Activated CD8-positive, alpha-beta memory T cell treated with anti-CD3 and anti-CD28 coated beads, Interleukin-2, amount 50 U/mL, for 1 hour (primary cell): ENCODE results near the gene PTPRN2.
"Not testable (repeated sequence)": the region's sequence is repeated elsewhere in the genome, so short reads cannot be mapped to it uniquely, and the experiment has no call there.

Experiments used
- DNase-seq: peaks from one replicate; pipeline ENCODE4 v3.0.0-alpha.2; 2020; ENCODE audit errors: extremely low read depth

PTPRN2 gene

GRCh38 chr7:157569967-157570366 lies 1017.7 kb downstream of the PTPRN2 start:
- no peak for DNase-seq

- peak; percentile 50 for DNase-seq
These were observed 1018.6 kb downstream of the PTPRN2 start for GRCh38 chr7:157568770-157569584.

GRCh38 chr7:157568106-157568769 lies 1019.4 kb downstream of the PTPRN2 start:
- no peak for DNase-seq

GRCh38 chr7:157567666-157568065 lies 1020.0 kb downstream of the PTPRN2 start:
- no peak for DNase-seq

GRCh38 chr7:157566631-157567006 lies 1021.0 kb downstream of the PTPRN2 start:
- no peak for DNase-seq

- no peak for DNase-seq
These were observed 1021.5 kb downstream of the PTPRN2 start for GRCh38 chr7:157565981-157566630.

GRCh38 chr7:157565201-157565626 lies 1022.4 kb downstream of the PTPRN2 start:
- no peak for DNase-seq

GRCh38 chr7:157564517-157565177 lies 1023.0 kb downstream of the PTPRN2 start:
- no peak for DNase-seq

- not testable (repeated sequence) for DNase-seq
These were observed 1024.0 kb downstream of the PTPRN2 start for GRCh38 chr7:157563467-157564135.

GRCh38 chr7:157562522-157563398 lies 1024.9 kb downstream of the PTPRN2 start:
- not testable (repeated sequence) for DNase-seq

GRCh38 chr7:157561816-157562410 lies 1025.7 kb downstream of the PTPRN2 start:
- no peak for DNase-seq

GRCh38 chr7:157561523-157561785 lies 1026.2 kb downstream of the PTPRN2 start:
- no peak for DNase-seq

- DNase-seq, result no peak
These were observed 1026.7 kb downstream of the PTPRN2 start for GRCh38 chr7:157560710-157561522.

- DNase-seq, result no peak
These were observed 1027.4 kb downstream of the PTPRN2 start for GRCh38 chr7:157560258-157560654.

- no peak for DNase-seq
These were observed 1027.9 kb downstream of the PTPRN2 start for GRCh38 chr7:157559596-157560257.

GRCh38 chr7:157558875-157559595 lies 1028.6 kb downstream of the PTPRN2 start:
- DNase-seq, result no peak

GRCh38 chr7:157558516-157558874 lies 1029.1 kb downstream of the PTPRN2 start:
- no peak for DNase-seq

- DNase-seq, result no peak
These were observed 1029.6 kb downstream of the PTPRN2 start for GRCh38 chr7:157558061-157558460.
